ENCODE results near the gene SV2B. TPM values are rescaled to one million over a fixed set of nuclear protein-coding genes. Genes with fewer than 3 reads are reported as not detected.

The SV2B gene
- total and polyA plus RNA-seq, 2 donors (not counting 1 experiment from before 2014, with no cell fraction given), result under 0.01 TPM; not detected in 1

DNA sequence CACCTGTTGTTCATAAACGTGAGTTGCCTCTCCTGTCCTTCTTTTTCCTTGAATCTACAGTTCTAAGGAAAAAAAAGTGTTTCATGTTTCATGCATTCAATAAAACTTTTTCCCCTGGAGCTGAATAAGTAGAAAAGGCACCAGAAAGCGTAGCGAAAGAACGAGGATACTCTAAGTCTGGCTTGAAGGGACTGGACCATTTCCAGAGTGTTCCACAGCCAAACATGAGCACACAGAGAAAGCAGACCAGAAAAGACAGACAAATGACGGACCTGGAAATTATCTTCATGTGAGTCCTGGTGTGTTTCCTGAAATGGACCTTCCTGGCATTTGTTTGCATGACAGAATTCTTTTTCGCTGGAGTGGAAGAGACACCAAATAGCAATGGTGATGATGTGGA lies 204.7 kb downstream of the SV2B start:
- Histone ChIP-seq H3K4me1 (ENCODE audit: control insufficient read depth, extremely low read depth, insufficient read depth, low read length) (no peaks in the 10 kb centered on the region), H3K79me2 (ENCODE audit: control insufficient read depth, insufficient read depth, low read length) (no peaks in the 10 kb centered on the region), H3K9me3 (ENCODE audit: control insufficient read depth, insufficient read depth, low read depth, low read length) (no peaks in the 10 kb centered on the region), H3K27me3 (ENCODE audit: control insufficient read depth, insufficient read depth, low read length) (no peaks in the 10 kb centered on the region), H3K4me2 (ENCODE audit: extremely low read depth, insufficient read depth, low read length) (no peak overlapping the region), H3K27ac (ENCODE audit: insufficient read depth, low read length) (no peak overlapping the region), H2AFZ (ENCODE audit: low read length) (no peak overlapping the region), H4K20me1 (ENCODE audit: control insufficient read depth, extremely low read depth, insufficient read depth, low read length) (no peaks in the 10 kb centered on the region), H3K9ac (ENCODE audit: insufficient read depth, low read length) (no peak overlapping the region), H3K36me3 (ENCODE audit: control insufficient read depth, insufficient read depth, low read length) (no peaks in the 10 kb centered on the region), H3K4me3 (replicated peaks in 1 of 4; ENCODE audit: control extremely low read depth in 1 of 4, insufficient read depth in 1 of 4, low read depth in 3 of 4, low read length in 4 of 4) (no peak overlapping the region)
- TF ChIP-seq EZH2 (IDR thresholded peaks at IDR 0.05; ENCODE audit: low read length, missing control alignments), result no peak
- TF ChIP-seq, protein P1, sequence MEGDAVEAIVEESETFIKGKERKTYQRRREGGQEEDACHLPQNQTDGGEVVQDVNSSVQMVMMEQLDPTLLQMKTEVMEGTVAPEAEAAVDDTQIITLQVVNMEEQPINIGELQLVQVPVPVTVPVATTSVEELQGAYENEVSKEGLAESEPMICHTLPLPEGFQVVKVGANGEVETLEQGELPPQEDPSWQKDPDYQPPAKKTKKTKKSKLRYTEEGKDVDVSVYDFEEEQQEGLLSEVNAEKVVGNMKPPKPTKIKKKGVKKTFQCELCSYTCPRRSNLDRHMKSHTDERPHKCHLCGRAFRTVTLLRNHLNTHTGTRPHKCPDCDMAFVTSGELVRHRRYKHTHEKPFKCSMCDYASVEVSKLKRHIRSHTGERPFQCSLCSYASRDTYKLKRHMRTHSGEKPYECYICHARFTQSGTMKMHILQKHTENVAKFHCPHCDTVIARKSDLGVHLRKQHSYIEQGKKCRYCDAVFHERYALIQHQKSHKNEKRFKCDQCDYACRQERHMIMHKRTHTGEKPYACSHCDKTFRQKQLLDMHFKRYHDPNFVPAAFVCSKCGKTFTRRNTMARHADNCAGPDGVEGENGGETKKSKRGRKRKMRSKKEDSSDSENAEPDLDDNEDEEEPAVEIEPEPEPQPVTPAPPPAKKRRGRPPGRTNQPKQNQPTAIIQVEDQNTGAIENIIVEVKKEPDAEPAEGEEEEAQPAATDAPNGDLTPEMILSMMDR (conservative IDR thresholded peaks at IDR 0.05 in 1 of 2, IDR thresholded peaks at IDR 0.05 in 1 of 2; ENCODE audit: low read depth in 1 of 2, low read length in 2 of 2), result no peak
- DNase-seq (ENCODE audit: low read depth in 2 of 2), result no peak

DNA sequence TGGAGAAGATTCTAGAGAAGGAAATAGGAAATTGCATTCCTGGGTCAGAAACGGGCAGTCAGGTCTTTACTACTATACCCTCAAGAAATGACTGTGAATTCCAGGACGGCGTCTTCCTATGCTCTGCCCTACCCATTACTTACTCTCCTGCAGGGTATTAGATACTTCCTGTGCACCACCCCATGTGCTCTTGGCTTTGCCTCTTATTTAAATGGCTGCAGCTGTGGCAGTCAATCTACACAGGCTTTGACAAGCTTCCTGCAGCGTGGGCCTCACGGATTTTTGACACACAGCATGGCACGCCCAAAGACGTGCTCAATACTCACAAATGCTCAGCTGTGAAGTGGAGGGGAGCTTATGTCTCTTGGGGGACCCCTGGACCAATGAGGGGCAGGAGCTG lies 206.1 kb downstream of the SV2B start:
- DNase-seq (ENCODE audit: low read depth in 2 of 2), result no peak
- Histone ChIP-seq H2AFZ (ENCODE audit: low read length) (no peak overlapping the region), H3K4me3 (replicated peaks in 1 of 4; ENCODE audit: control extremely low read depth in 1 of 4, insufficient read depth in 1 of 4, low read depth in 3 of 4, low read length in 4 of 4) (no peak overlapping the region), H3K27ac (ENCODE audit: insufficient read depth, low read length) (no peak overlapping the region), H4K20me1 (ENCODE audit: control insufficient read depth, extremely low read depth, insufficient read depth, low read length) (no peaks in the 10 kb centered on the region), H3K9me3 (ENCODE audit: control insufficient read depth, insufficient read depth, low read depth, low read length) (no peaks in the 10 kb centered on the region), H3K27me3 (ENCODE audit: control insufficient read depth, insufficient read depth, low read length) (no peaks in the 10 kb centered on the region), H3K36me3 (ENCODE audit: control insufficient read depth, insufficient read depth, low read length) (no peaks in the 10 kb centered on the region), H3K4me2 (ENCODE audit: extremely low read depth, insufficient read depth, low read length) (no peak overlapping the region), H3K79me2 (ENCODE audit: control insufficient read depth, insufficient read depth, low read length) (no peaks in the 10 kb centered on the region), H3K4me1 (ENCODE audit: control insufficient read depth, extremely low read depth, insufficient read depth, low read length) (no peaks in the 10 kb centered on the region), H3K9ac (ENCODE audit: insufficient read depth, low read length) (no peak overlapping the region)
- TF ChIP-seq, protein P1 (conservative IDR thresholded peaks at IDR 0.05 in 1 of 2, IDR thresholded peaks at IDR 0.05 in 1 of 2; ENCODE audit: low read depth in 1 of 2, low read length in 2 of 2), result no peak
- TF ChIP-seq EZH2 (IDR thresholded peaks at IDR 0.05; ENCODE audit: low read length, missing control alignments), result no peak

DNA sequence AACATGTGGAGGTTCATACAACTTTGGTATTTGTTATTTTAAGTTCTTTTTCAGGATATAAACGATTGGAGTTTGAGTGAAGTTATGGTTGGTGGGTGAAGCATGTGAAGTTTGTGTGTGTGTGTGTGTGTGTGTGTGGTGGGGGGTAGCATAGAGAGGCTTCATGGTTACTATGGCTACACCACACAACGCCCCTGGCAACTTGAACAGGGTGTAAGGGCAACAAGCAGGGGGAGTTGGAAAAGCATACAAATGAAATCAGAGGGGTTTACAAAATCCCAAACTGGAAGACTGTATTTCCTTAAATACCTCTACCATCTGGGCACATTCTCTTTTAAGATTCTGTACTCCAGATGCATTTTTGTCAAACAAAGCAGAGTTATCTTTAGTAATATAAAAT lies 207.5 kb downstream of the SV2B start:
- H3K36me3 ChIP-seq (ENCODE audit: control insufficient read depth, insufficient read depth, low read length), result no peaks in the 10 kb centered on the region
- H3K4me3 ChIP-seq (replicated peaks in 1 of 4; ENCODE audit: control extremely low read depth in 1 of 4, insufficient read depth in 1 of 4, low read depth in 3 of 4, low read length in 4 of 4), result no peak overlapping the region
- no peaks in the 10 kb centered on the region for H3K79me2 ChIP-seq (ENCODE audit: control insufficient read depth, insufficient read depth, low read length)
- H3K9ac ChIP-seq (ENCODE audit: insufficient read depth, low read length), result no peak overlapping the region
- no peak for TF ChIP-seq EZH2 (IDR thresholded peaks at IDR 0.05; ENCODE audit: low read length, missing control alignments)
- TF ChIP-seq, protein P1 (conservative IDR thresholded peaks at IDR 0.05 in 1 of 2, IDR thresholded peaks at IDR 0.05 in 1 of 2; ENCODE audit: low read depth in 1 of 2, low read length in 2 of 2), result no peak
- no peaks in the 10 kb centered on the region for H3K27me3 ChIP-seq (ENCODE audit: control insufficient read depth, insufficient read depth, low read length)
- no peaks in the 10 kb centered on the region for H3K9me3 ChIP-seq (ENCODE audit: control insufficient read depth, insufficient read depth, low read depth, low read length)
- no peak overlapping the region for H3K4me2 ChIP-seq (ENCODE audit: extremely low read depth, insufficient read depth, low read length)
- no peaks in the 10 kb centered on the region for H4K20me1 ChIP-seq (ENCODE audit: control insufficient read depth, extremely low read depth, insufficient read depth, low read length)
- no peak overlapping the region for H2AFZ ChIP-seq (ENCODE audit: low read length)
- no peak for DNase-seq (ENCODE audit: low read depth in 2 of 2)
- H3K27ac ChIP-seq (ENCODE audit: insufficient read depth, low read length), result no peak overlapping the region
- no peaks in the 10 kb centered on the region for H3K4me1 ChIP-seq (ENCODE audit: control insufficient read depth, extremely low read depth, insufficient read depth, low read length)
